ENCODE data around the gene SEMA5B.

- no peak for TF ChIP-seq EZH2 (optimal IDR thresholded peaks at IDR 0.05; ENCODE audit: low read depth, low read length)
- TF ChIP-seq CTCF (IDR thresholded peaks at IDR 0.05; ENCODE audit: low read length): no peak
Observed at GRCh38 chr3:123071146-123071545, 43.6 kb upstream of the SEMA5B start.

Measured in MM.1S (cell line).